GM06990 (cell line): ENCODE data around the gene FBL.

Experiments used
- DNase-seq: peaks from one replicate; pipeline ENCODE4 v3.0.0-alpha.2; 2011; ENCODE audit not compliant: insufficient read length; ENCODE audit errors: extremely low read depth
- H3K27me3 ChIP-seq: replicated peaks from 2 replicates; pipeline ENCODE4 v1.6.0; 2011; ENCODE audit warnings: low read length; ENCODE audit not compliant: control insufficient read depth, insufficient read depth
- H3K36me3 ChIP-seq: 2 replicates; pipeline ENCODE4 v1.5.1; 2011; ENCODE audit warnings: low read length; ENCODE audit not compliant: control insufficient read depth, insufficient read depth
- H3K4me3 ChIP-seq: replicated peaks from 2 replicates; pipeline ENCODE4 v1.5.1; 2011; ENCODE audit warnings: low read depth, mild to moderate bottlenecking, control low read depth, low read length
- CTCF ChIP-seq: IDR thresholded peaks from 2 replicates; pipeline ENCODE4 v1.5.1; 2011; ENCODE audit warnings: low read length, control low read depth, mild to moderate bottlenecking, inconsistent platforms; ENCODE audit not compliant: insufficient read depth, poor library complexity, severe bottlenecking

FBL gene

GRCh38 chr19:39867952-39868351 is 21.8 kb upstream of the FBL start:
- Histone ChIP-seq H3K27me3 (no peaks in the 10 kb centered on the region), H3K36me3 (no peaks in the 10 kb centered on the region), H3K4me3 (no peak overlapping the region)
- no peak for DNase-seq
- TF ChIP-seq CTCF = no peak

- Histone ChIP-seq H3K27me3 (no peaks in the 10 kb centered on the region), H3K4me3 (no peak overlapping the region), H3K36me3 (no peaks in the 10 kb centered on the region)
- no peak for TF ChIP-seq CTCF
- DNase-seq = no peak
Observed at GRCh38 chr19:39867133-39867532, 21.0 kb upstream of the FBL start.

GRCh38 chr19:39865953-39866352 is 19.8 kb upstream of the FBL start:
- no peak overlapping the region for H3K4me3 ChIP-seq
- H3K27me3 ChIP-seq = no peaks in the 10 kb centered on the region
- H3K36me3 ChIP-seq = no peaks in the 10 kb centered on the region
- no peak for DNase-seq
- TF ChIP-seq CTCF = no peak

GRCh38 chr19:39865186-39865585 is 19.0 kb upstream of the FBL start:
- no peaks in the 10 kb centered on the region for H3K27me3 ChIP-seq
- no peak overlapping the region for H3K4me3 ChIP-seq
- DNase-seq = no peak
- no peak for TF ChIP-seq CTCF
- H3K36me3 ChIP-seq = no peaks in the 10 kb centered on the region

GRCh38 chr19:39864118-39864517 is 17.9 kb upstream of the FBL start:
- Histone ChIP-seq H3K27me3 (no peaks in the 10 kb centered on the region), H3K4me3 (no peak overlapping the region), H3K36me3 (no peaks in the 10 kb centered on the region)
- no peak for TF ChIP-seq CTCF
- DNase-seq = no peak

- no peak for TF ChIP-seq CTCF
- no peaks in the 10 kb centered on the region for H3K36me3 ChIP-seq
- no peak overlapping the region for H3K4me3 ChIP-seq
- H3K27me3 ChIP-seq = no peaks in the 10 kb centered on the region
- DNase-seq = no peak
Observed at GRCh38 chr19:39858541-39858940, 12.4 kb upstream of the FBL start.
